UCSD-AML1 (cell line): ENCODE data around the gene CABLES1.
"Not testable (repeated sequence)": the region's sequence is repeated elsewhere in the genome, so short reads cannot be mapped to it uniquely, and the experiment has no call there.

Experiments
- DNase-seq: peaks from one replicate; lab custom pipeline; 2025; ENCODE audit not compliant: unreplicated experiment; lab: John Stamatoyannopoulos, UW

CABLES1 gene

GRCh38 chr18:23281626-23282436, 146.5 kb downstream of the CABLES1 start:
- DNase-seq, result no peak

GRCh38 chr18:23282437-23282781, 147.1 kb downstream of the CABLES1 start:
- DNase-seq, result no peak

GRCh38 chr18:23283916-23284430, 148.7 kb downstream of the CABLES1 start:
- no peak for DNase-seq

GRCh38 chr18:23284629-23285028, 149.3 kb downstream of the CABLES1 start:
- no peak for DNase-seq

GRCh38 chr18:23285581-23285980, 150.3 kb downstream of the CABLES1 start:
- not testable (repeated sequence) for DNase-seq

GRCh38 chr18:23291456-23292205, 156.3 kb downstream of the CABLES1 start:
- DNase-seq, result no peak

- no peak for DNase-seq
Observed at GRCh38 chr18:23300231-23300805, 165.0 kb downstream of the CABLES1 start.

GRCh38 chr18:23301972-23302371, 166.7 kb downstream of the CABLES1 start:
- DNase-seq, result no peak

GRCh38 chr18:23302511-23302850, 167.2 kb downstream of the CABLES1 start:
- no peak for DNase-seq

- peak; percentile 34 for DNase-seq
Observed at GRCh38 chr18:23302851-23303527, 167.7 kb downstream of the CABLES1 start.

GRCh38 chr18:23306822-23307221, 171.5 kb downstream of the CABLES1 start:
- DNase-seq, result no peak

- peak; percentile 76 for DNase-seq
Observed at GRCh38 chr18:23307567-23308295, 172.4 kb downstream of the CABLES1 start.
